ENCODE results near the gene LHX1. TPM values are rescaled to one million over a fixed set of nuclear protein-coding genes. Genes with fewer than 3 reads are reported as not detected.

Gene LHX1
- total and polyA plus RNA-seq, 5 donors from 2014 or later: 0.05 to 0.22 (median 0.05) TPM; not detected in 2

DNA sequence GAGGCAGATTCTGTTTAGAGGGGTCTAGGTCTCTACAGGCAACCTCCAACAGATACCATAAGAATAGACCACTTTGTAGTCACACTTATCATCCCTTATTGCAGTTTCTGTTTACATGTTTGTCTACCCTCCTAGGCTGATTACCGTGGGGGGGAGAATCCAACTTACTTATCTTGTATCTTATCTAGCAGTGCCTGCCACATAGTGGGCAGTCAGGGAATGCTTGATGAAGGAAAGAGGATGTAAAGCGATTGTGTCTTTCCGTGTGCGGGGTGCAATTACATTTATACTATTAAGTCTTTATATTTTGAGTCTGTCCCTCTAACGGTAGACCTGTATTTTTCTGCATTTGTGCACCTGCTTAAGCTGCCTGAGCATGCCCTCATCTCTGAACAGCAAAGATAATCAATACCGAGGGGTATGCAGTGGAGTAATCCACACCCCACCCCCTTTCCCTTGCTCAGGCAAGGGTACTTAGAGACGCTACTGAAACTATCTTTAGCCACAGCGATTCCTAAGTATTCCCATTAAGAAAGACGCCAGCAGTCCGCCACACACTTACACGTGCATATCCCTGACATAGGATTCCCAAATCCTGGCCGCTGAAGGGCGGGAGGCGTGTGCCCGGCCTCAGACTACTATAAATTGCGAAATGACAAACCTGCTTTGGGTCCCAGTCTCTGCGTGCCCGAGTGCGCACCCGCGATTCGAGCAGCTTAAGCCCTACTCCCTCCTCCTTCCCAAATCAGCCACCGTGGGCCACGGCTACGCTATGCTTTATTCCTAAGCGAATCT, 10.8 kb downstream of the LHX1 start:
- Mint-ChIP-seq H3K36me3 (peaks cover 26% of the 10 kb centered on the region), H3K27me3 (peaks cover 55% of the 10 kb centered on the region), H3K4me1 (peaks cover 34 to 76% (median 53%) of the 10 kb centered on the region in 4 donors), H3K4me3 (peak overlapping the region; percentile 91 to 97 (median 95)), H3K9me3 (peaks cover 0 to 2% (median 0%) of the 10 kb centered on the region in 7 donors), H3K27ac (peak overlapping the region; percentile 96 to 99 (median 98))
- Histone ChIP-seq H3K36me3 (ENCODE audit: control insufficient read depth, insufficient read depth, low read length) (peaks cover 13% of the 10 kb centered on the region), H3K4me1 (ENCODE audit: control insufficient read depth, insufficient read depth, low read length, poor library complexity, severe bottlenecking) (peaks cover 60% of the 10 kb centered on the region), H3K27me3 (ENCODE audit: control insufficient read depth, insufficient read depth, low read length) (peaks cover 42% of the 10 kb centered on the region), H3K9me3 (ENCODE audit: control insufficient read depth in 2 of 2, low read length in 2 of 2) (no peaks in the 10 kb centered on the region), H3K4me3 (ENCODE audit: low read depth, low read length) (peak overlapping the region; percentile 96), H3K27ac (ENCODE audit: insufficient read depth, low read length, poor library complexity, severe bottlenecking) (peak overlapping the region; percentile 84)
- ATAC-seq (ENCODE audit: low read depth in 2 of 2) (no peak), DNase-seq (no peak)

DNA sequence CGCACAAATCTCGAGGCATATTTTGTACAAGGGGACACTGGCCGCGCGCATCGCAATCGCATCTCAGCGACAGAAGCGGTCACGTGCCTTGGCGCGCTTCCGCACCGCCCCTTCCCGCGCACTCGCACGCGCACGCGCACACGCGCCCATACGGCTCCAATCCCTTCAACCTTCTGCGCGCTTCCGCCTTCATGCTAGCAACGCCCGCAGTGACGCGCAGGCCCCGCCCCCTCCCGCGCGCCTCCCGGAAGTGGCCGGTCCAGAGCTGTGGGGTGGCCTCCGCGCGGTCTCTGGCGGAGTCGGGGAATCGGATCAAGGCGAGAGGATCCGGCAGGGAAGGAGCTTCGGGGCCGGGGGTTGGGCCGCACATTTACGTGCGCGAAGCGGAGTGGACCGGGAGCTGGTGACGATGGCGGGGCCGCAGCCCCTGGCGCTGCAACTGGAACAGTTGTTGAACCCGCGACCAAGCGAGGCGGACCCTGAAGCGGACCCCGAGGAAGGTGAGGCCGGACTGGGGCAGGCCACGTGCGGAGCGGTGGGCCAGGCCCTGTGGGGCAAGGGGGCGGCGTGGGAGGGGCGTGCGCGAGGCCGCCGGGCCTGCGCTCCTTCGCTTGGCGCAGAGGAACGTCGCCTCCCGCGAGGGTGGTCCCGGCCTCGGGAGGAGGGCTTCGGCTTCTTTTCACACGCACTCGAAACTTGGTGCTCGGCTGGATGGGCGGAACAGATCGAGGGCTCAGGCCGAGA, 11.6 kb downstream of the LHX1 start, which contains the start of gene AATF:
TSS of gene AATF (plus strand) at position 238 of the 744 bp plus-strand sequence. CDS start at position 410, 172 bp downstream.
- H3K27me3 Mint-ChIP-seq: peaks cover 47% of the 10 kb centered on the region
- H3K4me1 ChIP-seq (ENCODE audit: control insufficient read depth, insufficient read depth, low read length, poor library complexity, severe bottlenecking): peaks cover 58% of the 10 kb centered on the region
- H3K9me3 ChIP-seq (ENCODE audit: control insufficient read depth in 2 of 2, low read length in 2 of 2): no peaks in the 10 kb centered on the region
- H3K27ac ChIP-seq (ENCODE audit: insufficient read depth, low read length, poor library complexity, severe bottlenecking): peak within 1 kb of the TSS; percentile 84
- peak within 1 kb of the TSS; percentile 91 to 97 (median 95) for H3K4me3 Mint-ChIP-seq
- ATAC-seq (ENCODE audit: low read depth in 2 of 2) (peak; percentile 92 to 96), DNase-seq (peak; percentile 96 to 98 (median 96))
- H3K4me1 Mint-ChIP-seq: peaks cover 38 to 76% (median 53%) of the 10 kb centered on the region in 4 donors
- H3K36me3 Mint-ChIP-seq: peaks cover 34% of the 10 kb centered on the region
- peaks cover 35% of the 10 kb centered on the region for H3K27me3 ChIP-seq (ENCODE audit: control insufficient read depth, insufficient read depth, low read length)
- peak within 1 kb of the TSS; percentile 96 to 99 (median 98) for H3K27ac Mint-ChIP-seq
- peak within 1 kb of the TSS; percentile 96 for H3K4me3 ChIP-seq (ENCODE audit: low read depth, low read length)
- peaks cover 21% of the 10 kb centered on the region for H3K36me3 ChIP-seq (ENCODE audit: control insufficient read depth, insufficient read depth, low read length)
- peaks cover 0 to 2% (median 0%) of the 10 kb centered on the region in 7 donors for H3K9me3 Mint-ChIP-seq

- ATAC-seq (ENCODE audit: low read depth in 2 of 2): no peak
- Mint-ChIP-seq H3K27me3 (peaks cover 41% of the 10 kb centered on the region), H3K36me3 (peaks cover 40% of the 10 kb centered on the region), H3K4me3 (peak overlapping the region; percentile 91 to 97 (median 95)), H3K9me3 (peaks cover 0 to 2% (median 0%) of the 10 kb centered on the region in 7 donors), H3K4me1 (peaks cover 42 to 80% (median 54%) of the 10 kb centered on the region in 4 donors), H3K27ac (peak overlapping the region in 2 of 3 donors; percentile 96 to 98)
- H3K36me3 ChIP-seq (ENCODE audit: control insufficient read depth, insufficient read depth, low read length): peaks cover 27% of the 10 kb centered on the region
- H3K4me1 ChIP-seq (ENCODE audit: control insufficient read depth, insufficient read depth, low read length, poor library complexity, severe bottlenecking): peaks cover 53% of the 10 kb centered on the region
- no peak for DNase-seq
- H3K4me3 ChIP-seq (ENCODE audit: low read depth, low read length): peak overlapping the region; percentile 96
- H3K27ac ChIP-seq (ENCODE audit: insufficient read depth, low read length, poor library complexity, severe bottlenecking): peak overlapping the region; percentile 84
- peaks cover 32% of the 10 kb centered on the region for H3K27me3 ChIP-seq (ENCODE audit: control insufficient read depth, insufficient read depth, low read length)
- no peaks in the 10 kb centered on the region for H3K9me3 ChIP-seq (ENCODE audit: control insufficient read depth in 2 of 2, low read length in 2 of 2)
Observed at GRCh38 chr17:36949461-36949927, 12.2 kb downstream of the LHX1 start.

DNA sequence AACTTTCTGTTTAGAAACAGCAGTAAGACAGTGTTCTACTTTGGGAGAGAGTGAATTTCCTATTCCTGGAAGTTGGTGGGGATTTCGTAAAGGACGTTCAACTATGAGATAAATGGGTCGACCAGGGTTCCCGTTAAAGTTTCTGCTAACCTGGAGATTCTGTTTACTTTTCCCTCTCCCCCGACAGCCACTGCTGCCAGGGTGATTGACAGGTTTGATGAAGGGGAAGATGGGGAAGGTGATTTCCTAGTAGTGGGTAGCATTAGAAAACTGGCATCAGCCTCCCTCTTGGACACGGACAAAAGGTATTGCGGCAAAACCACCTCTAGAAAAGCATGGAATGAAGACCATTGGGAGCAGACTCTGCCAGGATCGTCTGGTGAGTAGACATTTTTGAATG, 12.8 kb downstream of the LHX1 start:
- Mint-ChIP-seq H3K4me3 (peak overlapping the region; percentile 91 to 97 (median 95)), H3K4me1 (peaks cover 45 to 80% (median 55%) of the 10 kb centered on the region in 4 donors), H3K9me3 (peaks cover 0 to 2% (median 0%) of the 10 kb centered on the region in 7 donors), H3K27ac (peak overlapping the region in 2 of 3 donors; percentile 96 to 98), H3K36me3 (peaks cover 44% of the 10 kb centered on the region), H3K27me3 (peaks cover 36% of the 10 kb centered on the region)
- Histone ChIP-seq H3K36me3 (ENCODE audit: control insufficient read depth, insufficient read depth, low read length) (peaks cover 32% of the 10 kb centered on the region), H3K4me1 (ENCODE audit: control insufficient read depth, insufficient read depth, low read length, poor library complexity, severe bottlenecking) (peaks cover 49% of the 10 kb centered on the region), H3K27ac (ENCODE audit: insufficient read depth, low read length, poor library complexity, severe bottlenecking) (no peak overlapping the region), H3K4me3 (ENCODE audit: low read depth, low read length) (peak overlapping the region; percentile 96), H3K27me3 (ENCODE audit: control insufficient read depth, insufficient read depth, low read length) (peaks cover 27% of the 10 kb centered on the region), H3K9me3 (ENCODE audit: control insufficient read depth in 2 of 2, low read length in 2 of 2) (no peaks in the 10 kb centered on the region)
- DNase-seq (no peak), ATAC-seq (ENCODE audit: low read depth in 2 of 2) (no peak)

DNA sequence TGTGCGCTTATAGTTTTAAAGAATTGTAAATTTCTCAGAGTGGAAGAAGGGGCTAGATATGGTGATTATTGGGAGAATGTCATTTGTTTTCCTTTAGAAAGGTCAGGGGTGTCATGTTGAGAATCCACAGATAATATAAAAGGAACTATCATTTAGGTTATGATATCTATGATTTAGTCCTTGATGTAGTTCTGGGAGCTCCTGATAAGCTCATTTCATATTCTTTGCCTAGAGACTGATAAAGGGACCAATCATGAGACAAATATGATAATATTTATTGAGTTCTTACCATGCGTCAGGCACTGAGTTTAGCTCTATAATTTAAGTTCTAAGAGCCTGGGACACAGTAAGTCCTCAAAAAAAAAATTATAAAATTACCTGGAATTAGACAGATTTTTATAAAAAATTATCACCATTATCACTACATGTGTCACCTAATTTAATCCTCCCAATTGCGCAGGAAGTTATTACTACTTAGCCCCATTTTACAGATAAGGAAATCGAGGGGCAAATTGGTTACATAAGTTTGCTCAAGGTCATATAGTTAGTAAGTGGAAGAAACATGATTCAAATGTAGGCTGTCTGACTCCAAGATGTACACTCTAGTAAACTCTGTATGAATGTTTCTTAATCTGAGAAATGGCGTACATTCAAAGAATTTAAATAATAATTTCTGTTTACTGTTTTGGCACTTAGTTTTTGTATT, 14.0 kb downstream of the LHX1 start:
- peaks cover 55% of the 10 kb centered on the region for H3K36me3 Mint-ChIP-seq
- peak overlapping the region in 1 of 3 donors; percentile 15 for H3K27ac Mint-ChIP-seq
- no peak for DNase-seq
- Histone ChIP-seq H3K9me3 (ENCODE audit: control insufficient read depth in 2 of 2, low read length in 2 of 2) (no peaks in the 10 kb centered on the region), H3K27ac (ENCODE audit: insufficient read depth, low read length, poor library complexity, severe bottlenecking) (no peak overlapping the region), H3K27me3 (ENCODE audit: control insufficient read depth, insufficient read depth, low read length) (peaks cover 15% of the 10 kb centered on the region), H3K36me3 (ENCODE audit: control insufficient read depth, insufficient read depth, low read length) (peaks cover 44% of the 10 kb centered on the region), H3K4me3 (ENCODE audit: low read depth, low read length) (peak overlapping the region; percentile 96), H3K4me1 (ENCODE audit: control insufficient read depth, insufficient read depth, low read length, poor library complexity, severe bottlenecking) (peaks cover 49% of the 10 kb centered on the region)
- H3K4me1 Mint-ChIP-seq: peaks cover 49 to 81% (median 58%) of the 10 kb centered on the region in 4 donors
- no peak for ATAC-seq (ENCODE audit: low read depth in 2 of 2)
- H3K27me3 Mint-ChIP-seq: peaks cover 26% of the 10 kb centered on the region
- H3K9me3 Mint-ChIP-seq: peaks cover 0 to 2% (median 0%) of the 10 kb centered on the region in 7 donors
- H3K4me3 Mint-ChIP-seq: peak overlapping the region; percentile 77 to 97 (median 92)

GRCh38 chr17:36971508-36971907, 34.2 kb downstream of the LHX1 start:
- Histone ChIP-seq H3K4me1 (ENCODE audit: control insufficient read depth, insufficient read depth, low read length, poor library complexity, severe bottlenecking) (peaks cover 6% of the 10 kb centered on the region), H3K9me3 (ENCODE audit: control insufficient read depth in 2 of 2, low read length in 2 of 2) (no peaks in the 10 kb centered on the region), H3K4me3 (ENCODE audit: low read depth, low read length) (no peak overlapping the region), H3K27ac (ENCODE audit: insufficient read depth, low read length, poor library complexity, severe bottlenecking) (no peak overlapping the region), H3K36me3 (ENCODE audit: control insufficient read depth, insufficient read depth, low read length) (peaks cover 22% of the 10 kb centered on the region), H3K27me3 (ENCODE audit: control insufficient read depth, insufficient read depth, low read length) (no peaks in the 10 kb centered on the region)
- DNase-seq (no peak), ATAC-seq (ENCODE audit: low read depth in 2 of 2) (no peak)
- Mint-ChIP-seq H3K4me3 (no peak overlapping the region), H3K4me1 (peaks cover 53 to 71% (median 62%) of the 10 kb centered on the region in 4 donors), H3K27ac (no peak overlapping the region), H3K9me3 (no peaks in the 10 kb centered on the region), H3K27me3 (no peaks in the 10 kb centered on the region), H3K36me3 (peaks cover 34% of the 10 kb centered on the region)

DNA sequence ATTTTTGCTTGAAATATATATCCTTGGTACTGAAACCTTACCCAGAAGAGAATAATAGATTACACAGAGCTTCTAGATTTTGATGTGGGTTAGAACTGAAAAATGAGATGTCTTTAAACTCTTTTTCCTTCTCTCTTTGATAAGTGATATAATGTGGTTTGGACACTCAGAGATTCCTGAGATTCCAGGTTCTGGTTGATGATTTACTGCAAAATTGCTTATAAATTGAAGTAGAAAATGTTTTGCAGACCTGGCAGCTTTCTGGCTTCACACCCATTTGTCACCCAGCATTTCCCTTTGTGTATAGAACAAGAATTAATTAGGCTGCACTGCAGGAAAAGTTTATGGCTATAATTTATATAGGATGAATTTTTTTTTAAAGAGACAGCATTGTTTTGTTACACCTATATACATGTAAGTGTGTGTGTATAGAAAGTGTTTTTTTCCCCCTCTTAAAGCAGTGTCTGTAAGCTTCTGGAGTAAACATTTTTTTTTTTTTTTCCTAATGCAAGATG, 35.0 kb downstream of the LHX1 start:
- Mint-ChIP-seq H3K4me1 (peaks cover 54 to 69% (median 62%) of the 10 kb centered on the region in 4 donors), H3K9me3 (no peaks in the 10 kb centered on the region), H3K27me3 (no peaks in the 10 kb centered on the region), H3K4me3 (no peak overlapping the region), H3K27ac (peak overlapping the region in 1 of 3 donors; percentile 36), H3K36me3 (peaks cover 30% of the 10 kb centered on the region)
- ATAC-seq (ENCODE audit: low read depth in 2 of 2): no peak
- no peak overlapping the region for H3K27ac ChIP-seq (ENCODE audit: insufficient read depth, low read length, poor library complexity, severe bottlenecking)
- peaks cover 6% of the 10 kb centered on the region for H3K4me1 ChIP-seq (ENCODE audit: control insufficient read depth, insufficient read depth, low read length, poor library complexity, severe bottlenecking)
- H3K4me3 ChIP-seq (ENCODE audit: low read depth, low read length): no peak overlapping the region
- H3K36me3 ChIP-seq (ENCODE audit: control insufficient read depth, insufficient read depth, low read length): peaks cover 24% of the 10 kb centered on the region
- no peaks in the 10 kb centered on the region for H3K9me3 ChIP-seq (ENCODE audit: control insufficient read depth in 2 of 2, low read length in 2 of 2)
- DNase-seq: no peak
- no peaks in the 10 kb centered on the region for H3K27me3 ChIP-seq (ENCODE audit: control insufficient read depth, insufficient read depth, low read length)

All from CD4-positive, CD25-positive, alpha-beta regulatory T cell (primary cell).